ENCODE results near the gene HDAC4.

HDAC4 gene

DNA sequence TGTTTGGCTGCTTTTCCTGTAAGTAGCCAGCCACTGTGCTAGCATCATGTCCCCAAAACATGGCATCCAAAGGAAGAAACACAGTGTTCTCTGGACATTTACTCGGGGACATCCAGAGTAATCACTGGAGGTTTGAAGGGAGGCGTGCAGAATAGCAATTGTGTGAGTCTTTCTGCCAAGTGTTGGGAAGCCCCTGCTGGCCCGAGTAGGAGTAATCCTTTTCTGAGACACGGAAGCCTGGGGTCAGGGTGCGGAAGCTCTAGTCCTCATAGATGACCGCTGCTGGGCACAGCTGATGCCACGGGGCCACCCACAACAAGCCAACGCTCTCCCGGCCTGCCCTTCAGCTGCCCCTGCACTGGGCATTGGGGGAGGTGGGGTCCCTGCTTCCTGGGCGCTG lies 24.8 kb upstream of the HDAC4 start:
- DNase-seq, result no peak

DNA sequence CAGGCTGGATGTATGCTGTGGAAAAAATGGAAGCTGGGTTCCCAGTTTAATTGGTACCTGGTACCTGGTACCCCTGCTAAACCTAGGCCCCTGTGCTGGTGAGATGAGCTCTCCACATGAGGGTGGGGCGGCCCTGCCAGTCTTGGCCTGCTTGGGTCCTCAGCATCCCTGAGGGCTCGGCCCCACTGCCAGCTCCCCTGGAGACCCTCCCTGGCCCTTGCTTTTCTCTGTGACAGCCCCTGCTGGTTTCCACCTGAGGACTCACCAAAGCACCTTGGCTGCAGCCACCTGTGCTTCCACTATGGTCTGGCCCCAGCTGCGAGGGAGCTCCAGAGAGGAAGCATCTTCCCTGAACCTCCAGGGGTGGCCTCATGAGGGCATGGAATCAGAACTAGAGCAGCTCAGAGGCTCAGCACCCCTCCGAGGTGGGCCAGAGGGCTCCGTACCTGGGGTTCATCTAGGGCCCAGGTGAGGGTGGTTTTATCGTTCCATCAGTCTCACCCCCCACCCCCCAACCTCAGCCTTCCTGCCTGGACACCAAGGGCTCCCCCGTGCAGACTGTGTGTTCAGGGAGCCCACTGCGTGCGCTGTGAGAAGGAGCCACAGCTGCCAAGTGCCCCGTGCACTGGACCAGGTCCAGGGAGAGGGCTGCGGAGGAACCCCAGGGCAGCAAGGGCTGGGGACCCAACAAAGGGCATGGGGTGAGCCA lies 23.7 kb upstream of the HDAC4 start:
- DNase-seq, result no peak

DNA sequence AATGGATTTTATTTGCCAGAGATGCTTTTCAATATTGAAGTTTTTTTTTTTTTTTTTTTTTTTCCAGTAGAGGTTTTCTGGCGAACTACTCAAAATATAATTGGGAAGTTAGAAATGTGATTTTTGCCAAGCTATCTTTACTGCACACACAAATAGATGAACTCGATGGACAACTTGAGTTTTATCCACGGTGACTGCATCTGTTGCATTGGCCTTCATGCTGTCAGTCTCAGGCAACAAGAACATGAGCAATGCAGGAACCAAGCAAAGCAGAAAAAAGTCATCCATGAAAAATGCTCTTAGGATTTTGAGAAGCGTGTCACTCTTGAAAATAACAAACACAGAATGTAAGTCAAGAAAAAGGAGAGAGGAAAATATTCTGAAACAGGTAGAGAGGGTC lies 22.7 kb upstream of the HDAC4 start:
- DNase-seq, result no peak

DNA sequence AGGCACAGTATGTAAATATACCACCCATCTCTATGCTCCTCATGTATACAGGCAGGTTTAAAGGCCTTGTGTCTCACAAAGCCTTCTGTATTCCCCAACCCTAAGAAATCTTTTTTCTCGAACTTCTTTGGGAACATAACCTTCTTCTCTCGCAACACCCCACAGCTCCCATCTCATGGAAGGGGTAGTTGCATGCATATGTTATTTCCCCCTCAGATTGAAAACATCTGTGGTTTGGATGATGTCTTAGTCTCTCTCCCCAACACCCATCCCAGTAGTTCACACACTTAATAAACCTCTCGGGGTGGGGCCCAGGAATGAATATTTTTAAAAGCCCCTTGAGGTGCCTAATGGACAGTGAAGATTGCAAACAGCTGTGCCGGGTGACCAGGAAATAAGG lies 21.0 kb upstream of the HDAC4 start:
- DNase-seq, result no peak

DNA sequence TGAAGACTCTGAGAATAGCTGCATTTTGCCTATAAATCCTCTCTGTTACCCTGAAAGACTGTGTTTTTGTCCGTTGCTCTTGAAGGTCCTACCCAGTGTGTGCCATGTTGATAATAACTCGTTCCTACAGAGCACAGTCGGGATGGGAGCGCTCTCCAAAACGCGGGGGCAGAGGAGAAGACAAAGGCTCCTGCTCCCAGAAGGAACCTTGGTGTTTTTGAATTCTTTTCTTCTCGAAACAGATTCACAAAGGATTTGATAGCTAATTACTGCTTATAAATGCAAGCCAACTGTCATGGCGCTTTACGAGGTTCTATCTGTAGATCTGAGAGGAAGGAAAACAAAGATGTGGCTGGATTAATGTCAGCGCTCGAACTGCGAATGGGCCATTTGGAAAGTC lies 19.3 kb upstream of the HDAC4 start:
- DNase-seq, result no peak

DNA sequence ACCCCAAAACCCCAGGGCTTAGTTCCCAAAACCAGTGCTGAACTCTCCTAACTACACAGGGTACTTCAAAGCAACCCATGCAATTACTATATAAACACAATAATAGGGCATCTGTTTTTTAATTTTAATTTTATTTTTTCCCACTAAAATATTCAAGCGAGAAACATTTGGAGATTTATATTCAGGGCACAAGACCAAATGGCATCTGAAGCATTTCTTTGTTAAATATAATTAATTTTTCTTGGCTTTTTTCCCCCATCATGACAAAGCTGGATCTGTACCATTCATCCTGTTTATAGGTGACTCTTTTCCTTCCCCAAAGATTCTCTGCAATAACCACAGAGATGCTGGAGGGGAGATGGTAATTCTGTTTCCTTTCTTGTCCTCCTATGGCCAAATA lies 18.1 kb upstream of the HDAC4 start:
- DNase-seq, result no peak

DNA sequence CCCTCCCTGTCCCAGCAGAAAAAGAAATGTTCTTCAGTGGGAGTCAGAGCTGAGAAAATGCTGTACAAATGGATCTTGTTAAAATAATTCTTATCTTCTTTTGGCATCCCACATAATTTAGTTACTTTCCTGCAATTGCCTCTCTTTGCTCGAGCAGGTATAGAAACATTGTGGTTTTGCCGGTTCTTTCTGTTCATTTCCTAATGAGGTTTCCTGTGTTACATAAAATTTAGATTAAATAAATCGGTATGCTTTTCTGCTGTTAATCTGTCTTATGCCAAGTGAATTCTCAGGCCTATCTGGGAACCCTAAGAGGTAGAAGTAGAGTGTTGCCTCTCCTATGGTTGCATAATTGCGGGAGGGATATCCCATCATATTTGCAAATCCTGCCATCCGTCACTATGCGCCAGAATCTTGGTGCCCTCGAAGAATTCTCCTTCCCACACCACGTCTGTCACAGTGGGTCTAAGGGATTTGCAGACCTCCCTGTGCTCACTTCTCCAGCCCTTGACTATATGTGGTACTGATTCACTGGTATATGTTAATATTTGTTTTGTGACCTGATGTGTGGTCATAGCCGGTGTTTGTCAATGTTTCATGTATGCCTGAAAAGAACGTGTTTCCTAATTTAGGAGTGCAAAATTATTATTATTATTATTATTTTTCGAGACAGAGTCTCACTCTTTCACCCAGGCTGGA lies 12.2 kb upstream of the HDAC4 start:
- no peak for DNase-seq

DNA sequence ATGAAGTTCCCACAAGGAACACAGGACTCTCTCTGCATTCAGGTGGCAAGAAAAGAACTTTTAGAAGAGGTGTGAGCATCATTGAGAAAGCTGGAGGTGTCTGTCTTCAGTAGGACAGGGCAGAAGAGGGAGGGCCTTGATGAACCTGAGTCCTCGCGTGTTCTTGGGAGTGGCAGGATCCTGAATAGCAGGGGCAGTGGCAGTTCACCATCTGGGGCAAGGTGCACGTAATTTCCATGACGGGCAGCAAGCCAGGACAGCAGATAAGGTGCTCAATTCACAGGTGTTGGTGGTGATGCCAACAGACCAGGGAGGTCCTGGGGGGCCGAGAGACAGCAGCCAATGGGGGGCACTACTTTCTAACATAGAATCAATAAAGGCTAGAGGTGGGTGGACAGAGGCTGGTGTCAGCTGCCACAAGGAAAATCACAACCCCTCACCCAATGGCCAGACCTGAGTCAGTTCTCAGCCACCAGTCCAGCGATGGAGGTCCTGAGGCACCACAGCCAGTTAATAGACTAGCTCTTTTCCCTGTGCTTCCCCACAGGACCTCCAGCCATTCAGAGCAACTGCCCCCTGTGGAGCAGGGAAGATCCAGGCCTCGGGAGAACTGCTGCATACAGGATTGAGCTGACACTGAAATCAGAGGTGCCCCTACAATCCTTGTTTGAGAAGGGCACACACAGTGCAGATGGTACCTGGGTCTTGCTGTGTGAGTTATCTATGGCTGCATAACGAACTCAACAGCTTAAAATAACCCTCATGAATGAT lies 10.9 kb upstream of the HDAC4 start:
- DNase-seq, result no peak

DNA sequence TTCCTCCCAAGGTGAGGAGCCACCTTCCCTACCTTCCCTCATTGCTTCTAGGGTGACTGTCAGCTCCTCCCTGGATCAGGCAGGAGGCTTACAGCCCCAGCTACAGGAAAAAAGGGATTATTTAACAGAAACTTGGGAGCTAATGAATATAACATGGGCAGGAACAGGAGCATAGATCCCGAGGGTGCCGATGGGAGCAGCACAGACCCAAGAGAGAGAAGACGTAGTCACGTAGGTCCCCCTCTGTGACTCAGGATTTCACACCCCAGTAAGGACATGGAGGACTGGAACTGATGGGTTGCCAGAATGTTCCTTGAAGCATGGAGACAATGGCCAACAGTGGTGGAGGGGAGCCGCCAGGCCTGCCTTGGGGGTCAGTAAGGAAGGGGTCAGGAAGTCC lies 10.3 kb upstream of the HDAC4 start:
- no peak for DNase-seq

DNA sequence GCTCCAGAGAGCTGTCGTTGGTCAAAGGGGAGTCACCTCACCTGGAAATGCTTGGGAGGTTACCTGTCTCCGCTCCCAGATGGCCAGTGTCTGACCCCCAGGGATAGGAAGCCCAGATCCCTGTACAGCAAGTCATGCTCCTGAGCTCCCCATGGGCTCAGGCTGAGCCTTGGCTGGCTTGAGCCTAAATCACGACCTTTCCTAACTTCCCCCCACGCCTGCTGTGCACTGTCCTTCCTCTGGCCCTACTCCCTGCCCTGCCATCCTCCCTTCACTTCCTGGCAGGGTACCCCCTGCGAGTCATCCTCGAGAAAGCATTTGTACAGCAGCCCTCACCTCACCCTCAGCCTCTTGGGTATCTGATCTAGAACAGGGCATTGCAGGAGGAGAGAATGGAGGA lies 9.2 kb upstream of the HDAC4 start:
- DNase-seq, result no peak

DNA sequence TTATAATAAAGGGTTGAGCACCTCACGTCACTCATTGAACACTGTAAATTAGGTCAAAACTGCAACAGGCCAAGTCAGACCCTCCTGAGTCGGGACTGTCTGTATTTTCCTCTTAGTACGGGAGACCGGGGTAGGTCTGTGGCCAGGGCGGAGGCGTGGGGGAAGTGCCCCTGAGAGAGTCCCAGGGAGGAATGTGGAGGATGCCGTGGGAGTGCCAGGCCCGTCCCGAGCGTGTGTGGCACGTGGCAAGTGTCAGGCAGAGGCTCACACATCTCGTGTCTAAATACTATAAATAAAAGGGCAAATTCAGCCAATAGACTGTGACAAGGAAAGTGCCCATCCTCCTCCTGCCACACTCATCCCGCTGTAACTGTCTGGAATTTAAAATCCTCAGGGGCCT lies 6.3 kb upstream of the HDAC4 start:
- no peak for DNase-seq

DNA sequence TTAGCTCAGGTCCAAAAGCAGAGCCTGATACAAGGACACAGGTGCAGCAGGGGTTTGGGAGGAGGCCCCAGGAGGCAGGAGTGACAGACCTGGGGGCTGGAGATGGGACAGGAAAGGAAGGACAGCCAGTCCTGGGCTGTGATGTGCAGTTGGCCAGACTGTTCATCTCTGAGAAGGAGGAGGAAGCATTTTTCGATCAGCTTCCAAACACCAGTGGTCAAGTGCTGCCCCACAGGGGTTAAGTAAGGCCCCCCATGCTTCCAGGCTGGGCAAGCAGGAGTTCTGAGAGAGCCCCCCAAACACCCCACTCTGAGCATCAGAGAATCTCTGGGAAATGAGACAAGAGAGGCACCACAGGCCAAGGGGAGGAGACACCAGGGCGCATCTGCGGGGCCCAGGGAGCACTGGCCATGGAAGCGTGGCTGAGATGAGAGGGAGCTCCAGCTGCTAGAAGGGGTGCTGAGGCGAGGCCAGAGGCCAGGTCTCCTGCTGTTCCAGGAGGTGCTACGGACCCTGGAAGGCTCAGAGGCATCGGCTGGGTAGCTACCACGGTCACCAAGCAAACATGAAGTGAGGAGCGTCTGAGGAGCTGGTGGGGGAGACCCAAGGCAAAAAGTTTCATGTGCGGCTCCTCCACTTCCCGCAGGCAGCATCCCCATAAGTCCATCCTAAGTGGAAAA lies 5.6 kb upstream of the HDAC4 start:
- DNase-seq, result no peak

DNA sequence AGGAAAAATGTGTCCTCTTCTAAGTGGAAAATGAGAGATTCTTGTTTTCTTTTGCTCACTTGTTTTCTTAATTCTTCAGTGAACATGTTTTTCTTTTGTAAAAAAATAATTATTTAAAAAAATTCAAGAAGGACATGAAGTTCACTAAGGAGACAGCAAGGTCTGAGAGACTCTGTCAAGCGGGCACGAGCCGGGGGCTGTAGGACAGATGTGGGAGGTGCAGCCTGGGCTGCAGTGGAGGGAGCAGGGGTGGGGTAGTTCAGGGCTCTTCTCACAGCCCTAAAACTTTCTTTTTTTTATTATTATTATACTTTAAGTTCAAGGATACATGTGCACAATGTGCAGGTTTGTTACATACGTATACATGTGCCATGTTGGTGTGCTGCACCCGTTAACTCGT lies 4.3 kb upstream of the HDAC4 start:
- no peak for DNase-seq

DNA sequence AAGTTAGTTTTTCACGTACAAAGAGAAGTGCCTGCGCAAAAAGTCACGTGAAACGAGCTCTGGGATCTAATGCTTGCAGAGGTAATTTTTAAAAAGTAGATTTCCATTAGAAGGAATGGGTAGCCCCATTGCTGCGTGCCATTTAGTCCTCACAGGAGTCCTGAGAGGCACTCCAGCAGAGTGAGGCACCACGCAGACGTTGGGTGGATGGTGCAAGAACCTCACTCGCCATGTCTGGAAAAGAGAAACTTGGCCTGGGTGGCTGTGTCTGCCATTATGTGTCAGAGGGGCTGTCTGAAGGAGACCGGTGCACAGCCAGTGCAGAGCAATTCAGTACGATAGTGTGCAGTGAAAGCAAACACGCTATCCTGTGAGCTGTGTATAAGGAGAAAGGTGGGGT lies 1.8 kb upstream of the HDAC4 start:
- DNase-seq, result no peak

DNA sequence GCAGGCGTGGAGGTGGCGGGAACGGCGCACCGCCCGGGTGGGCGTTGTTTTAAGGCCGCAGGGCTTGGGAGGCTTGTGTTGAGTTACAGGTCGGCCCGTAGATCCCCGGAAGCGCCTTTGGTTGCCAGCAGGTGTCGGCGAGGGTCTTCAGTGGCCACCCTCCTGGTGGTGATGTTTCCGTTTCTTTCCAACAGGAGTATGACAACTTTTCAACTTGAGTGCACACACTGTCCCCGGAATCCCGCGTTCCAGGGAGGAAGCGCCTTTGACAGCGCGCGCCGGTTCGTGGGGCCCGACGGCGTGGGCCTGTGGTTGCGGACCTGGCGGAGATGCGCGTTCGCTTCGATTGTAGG lies 1.0 kb upstream of the HDAC4 start:
- DNase-seq, result peak; percentile 60 to 70

DNA sequence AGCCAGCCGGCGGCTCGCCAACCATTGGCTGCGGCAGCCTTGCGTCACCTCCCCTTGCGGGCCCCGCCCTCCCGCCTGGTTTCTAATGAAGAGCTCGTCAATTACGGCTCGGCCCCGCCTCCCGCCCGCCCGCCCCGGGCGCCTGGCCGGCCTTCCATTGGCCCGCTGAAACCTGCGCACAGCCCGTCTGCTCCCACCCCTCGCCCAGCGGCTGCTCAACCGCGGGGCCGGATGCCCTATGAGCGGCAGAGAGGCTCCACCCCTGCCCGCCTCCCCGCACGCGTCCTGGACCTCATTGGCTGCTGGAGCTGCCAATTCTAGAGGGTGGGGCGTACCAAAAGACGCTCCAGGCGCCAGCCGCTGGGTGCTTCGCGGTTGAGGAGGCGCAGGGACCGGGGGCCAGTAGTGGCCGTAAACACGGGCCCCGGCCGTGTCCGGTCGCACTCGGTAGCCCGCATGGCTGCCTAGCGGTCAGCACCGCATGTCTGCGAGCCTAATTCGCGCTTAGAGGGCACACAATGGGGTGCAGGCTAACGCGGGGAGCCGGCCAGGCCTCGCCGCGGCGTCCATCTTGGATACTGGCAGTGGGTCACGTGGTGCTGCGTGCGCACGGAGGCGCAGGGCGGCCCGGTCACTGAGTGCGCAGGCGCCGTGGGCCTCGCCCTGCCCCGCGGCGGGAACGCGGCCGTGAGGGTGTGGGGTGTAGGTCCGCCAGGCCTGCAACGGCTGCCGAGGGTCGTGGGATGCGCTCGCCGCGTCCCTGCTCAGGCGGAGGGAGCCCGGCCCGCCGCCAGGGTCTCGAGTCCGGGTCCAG lies 454 bp upstream of the HDAC4 start:
- DNase-seq, result peak; percentile 93 to 98

DNA sequence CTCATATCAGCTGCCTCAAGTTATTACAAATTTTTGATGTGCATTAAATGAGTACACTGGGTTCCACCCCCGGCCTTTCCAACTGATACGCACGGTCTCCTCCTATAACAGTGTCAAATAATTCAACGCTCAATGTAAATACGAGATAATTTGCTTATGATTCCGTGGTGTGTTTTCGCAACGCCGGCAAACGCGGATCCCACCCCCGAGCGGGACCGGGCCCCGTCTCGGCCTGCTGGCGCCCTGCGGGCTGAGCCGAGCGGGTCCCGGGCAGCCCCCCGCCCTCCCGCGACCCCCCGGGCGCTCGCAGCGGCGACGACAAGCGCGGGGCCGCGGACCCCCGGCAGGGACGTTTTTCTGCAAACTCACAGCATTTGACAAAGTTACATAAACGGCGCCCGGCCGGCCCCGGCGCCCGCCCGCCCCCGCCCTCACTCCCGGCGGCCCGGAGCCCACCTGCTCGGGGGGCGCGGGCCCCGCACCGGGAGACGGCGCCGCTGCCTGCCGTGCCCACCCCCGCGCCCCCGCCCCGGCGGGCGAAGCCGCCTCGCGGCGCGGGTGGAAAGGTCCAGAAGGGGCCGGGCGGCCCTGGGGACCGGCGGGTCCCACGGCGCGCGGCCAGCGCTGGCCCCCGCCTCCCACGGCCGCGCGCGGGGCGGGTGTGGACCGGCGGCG lies 762 bp downstream of the HDAC4 start:
- no peak for DNase-seq

DNA sequence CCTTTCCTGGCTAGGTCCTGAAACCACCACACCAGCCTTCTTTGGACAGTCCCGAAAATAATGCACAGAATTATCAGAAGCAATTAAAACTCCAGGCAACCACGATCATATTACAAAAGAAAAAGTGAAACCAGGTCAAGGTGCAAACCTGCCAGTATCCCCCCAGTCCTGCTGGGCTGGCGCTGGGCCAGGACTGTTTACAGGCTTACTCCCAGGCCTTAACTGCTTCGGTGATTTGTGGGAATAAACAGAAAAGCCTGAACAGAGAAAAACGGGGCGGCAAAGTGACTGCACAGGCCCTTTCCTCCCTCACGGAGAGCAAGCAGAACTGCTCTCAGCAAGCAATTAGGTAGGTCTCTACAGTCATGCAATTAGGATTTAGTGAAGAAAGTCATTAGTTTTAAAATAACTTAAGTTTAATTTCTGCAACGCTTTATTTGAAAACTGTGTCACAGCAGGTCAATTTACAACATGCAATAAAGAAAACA lies 1.3 kb downstream of the HDAC4 start:
- no peak for DNase-seq

DNA sequence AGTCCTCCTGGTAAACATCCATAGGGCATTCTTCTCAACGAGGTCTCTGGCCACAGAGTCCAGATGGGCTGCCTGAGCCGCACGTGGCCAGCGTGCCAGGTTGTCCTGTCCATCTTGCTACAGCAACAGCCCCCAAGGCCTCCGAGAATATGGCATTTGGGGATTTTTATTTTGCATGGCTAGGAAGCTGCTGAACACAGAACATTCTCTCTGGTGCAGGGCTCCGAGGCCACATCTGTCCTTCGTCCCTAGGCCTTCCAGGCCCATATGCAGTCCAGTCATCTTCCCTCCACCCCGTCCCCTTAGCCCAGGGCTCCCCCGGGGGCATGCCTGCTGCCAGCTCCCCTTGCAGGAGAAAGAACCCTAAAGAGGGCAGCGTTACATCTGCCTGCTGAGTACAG lies 2.3 kb downstream of the HDAC4 start:
- no peak for DNase-seq

DNA sequence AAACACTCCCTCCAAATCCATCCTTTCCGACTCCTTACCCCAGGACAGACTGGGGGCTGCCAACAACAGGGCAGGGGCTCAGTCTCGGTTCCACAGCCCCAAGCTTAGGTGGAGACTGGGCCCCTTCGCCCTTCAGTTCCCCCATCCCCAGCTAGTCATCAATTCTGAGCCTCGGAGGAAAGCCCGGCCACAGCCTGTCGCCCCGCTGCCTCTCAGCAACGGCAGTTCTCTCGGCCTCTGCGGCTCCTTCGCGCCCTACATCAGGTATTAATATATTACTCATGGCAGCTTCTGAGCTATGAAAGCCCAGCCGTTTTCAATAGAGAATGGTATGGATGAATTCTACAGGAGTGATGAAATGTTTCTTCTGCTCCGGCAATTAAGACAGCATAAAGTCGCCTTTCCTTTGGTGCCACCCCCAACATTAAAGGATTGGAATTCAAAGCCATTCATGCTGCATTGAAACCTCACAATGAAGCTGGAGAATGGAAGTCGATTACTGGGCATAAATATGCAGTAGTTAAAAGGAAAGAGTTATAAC lies 2.8 kb downstream of the HDAC4 start:
- no peak for DNase-seq

DNA sequence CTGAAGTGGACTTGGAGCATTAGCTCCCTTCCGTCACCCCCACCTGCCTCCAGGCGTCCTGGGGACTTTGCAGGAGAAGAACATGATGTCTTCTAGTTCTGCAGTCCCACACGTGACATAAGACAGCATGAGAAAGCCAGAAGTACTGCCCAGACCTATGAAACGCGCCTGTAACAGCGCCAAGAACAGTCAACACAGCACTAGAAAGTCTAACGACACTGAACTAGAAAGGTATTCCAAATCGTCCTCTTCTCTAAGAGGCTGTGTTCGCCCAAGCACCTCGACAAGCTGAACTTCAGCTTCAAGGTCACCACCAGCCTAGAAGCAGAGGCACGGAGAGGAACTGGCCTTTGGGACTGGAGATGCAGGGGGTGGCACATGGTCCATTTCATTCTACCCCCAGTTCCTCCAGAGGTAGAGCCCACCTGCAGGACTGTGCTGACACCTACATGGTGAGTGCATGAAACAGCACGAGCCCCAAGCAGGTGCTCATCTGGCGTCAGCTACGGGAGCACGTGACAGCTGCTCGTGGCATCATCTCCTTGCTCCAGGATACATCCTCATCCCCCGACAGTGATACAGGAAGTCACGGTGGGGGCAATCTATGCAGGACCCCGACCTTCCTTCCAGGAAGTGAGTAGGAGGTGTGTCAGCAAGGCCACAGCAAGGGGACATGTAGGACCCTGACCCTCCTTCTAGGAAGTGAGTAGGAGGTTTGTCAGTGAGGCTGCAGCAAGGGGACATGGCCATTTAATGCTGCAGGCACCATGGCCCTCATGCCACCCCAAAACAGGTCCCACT lies 3.7 kb downstream of the HDAC4 start:
- no peak for DNase-seq
